HG03039 (cell line): ENCODE measurements around the gene PGC.

Experiments
- ATAC-seq: cut with Tn5 transposase; IDR thresholded peaks from one replicate; pipeline ENCODE4 v1.9.1; 2021; ENCODE audit warnings: mild to moderate bottlenecking, moderate library complexity; ENCODE audit not compliant: unreplicated experiment

The PGC gene

DNA sequence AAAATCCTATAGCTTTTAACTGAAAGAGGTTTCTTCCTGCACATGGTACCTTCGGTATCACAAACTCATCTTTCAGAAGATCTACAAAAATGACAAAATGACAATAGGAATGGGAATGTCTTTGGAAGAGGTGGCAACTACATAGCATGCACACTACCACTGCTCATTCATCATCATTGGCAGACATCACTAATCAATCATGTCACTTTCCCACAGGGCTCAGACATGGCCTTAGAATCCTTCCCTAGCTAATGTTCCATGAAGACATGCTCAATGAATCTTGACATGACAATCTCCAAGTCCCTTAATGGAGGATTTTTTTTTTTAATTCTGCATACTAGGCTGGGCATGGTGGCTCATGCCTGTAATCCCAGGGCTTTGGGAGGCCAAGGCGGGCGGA, 3.2 kb upstream of the PGC start:
- no peak for ATAC-seq

DNA sequence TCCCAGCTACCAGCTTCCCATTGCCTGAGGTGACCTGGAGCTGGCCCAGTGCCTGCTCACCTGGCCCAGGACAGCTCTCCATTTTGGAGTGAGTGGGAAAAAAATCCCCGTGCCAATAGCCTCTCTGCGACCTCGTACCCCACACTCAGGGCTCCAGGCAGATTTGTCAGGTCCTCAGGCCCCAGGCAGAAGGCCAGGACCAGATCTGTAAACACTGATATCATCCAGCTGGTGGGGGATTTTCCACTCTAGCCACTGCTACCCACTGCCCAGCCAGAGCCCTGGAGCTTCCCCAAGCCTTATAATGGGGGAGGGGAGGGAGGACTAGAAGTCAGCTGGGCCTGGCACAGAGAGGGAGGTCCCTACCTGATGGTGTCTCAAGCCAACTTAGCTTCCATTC, 1.3 kb upstream of the PGC start:
- ATAC-seq, result no peak

DNA sequence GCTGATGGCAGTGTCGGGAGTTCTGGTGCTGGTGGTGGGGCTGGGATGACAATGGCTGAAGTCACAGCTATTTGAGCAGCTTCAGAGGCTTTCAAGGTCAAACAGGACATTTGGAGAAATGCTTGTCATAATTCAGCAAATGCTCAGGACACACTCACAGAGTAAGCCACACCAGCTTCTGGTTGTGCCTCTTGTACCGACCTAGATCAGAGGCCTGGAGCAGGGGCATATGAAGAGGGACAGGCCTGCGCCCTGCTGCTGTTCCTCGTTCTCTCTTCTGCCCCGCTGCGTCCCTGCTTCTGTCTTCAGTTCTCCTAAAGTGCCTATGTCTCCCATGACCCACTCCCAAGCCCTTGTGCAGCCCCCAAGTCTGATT, 893 bp upstream of the PGC start:
- no peak for ATAC-seq

DNA sequence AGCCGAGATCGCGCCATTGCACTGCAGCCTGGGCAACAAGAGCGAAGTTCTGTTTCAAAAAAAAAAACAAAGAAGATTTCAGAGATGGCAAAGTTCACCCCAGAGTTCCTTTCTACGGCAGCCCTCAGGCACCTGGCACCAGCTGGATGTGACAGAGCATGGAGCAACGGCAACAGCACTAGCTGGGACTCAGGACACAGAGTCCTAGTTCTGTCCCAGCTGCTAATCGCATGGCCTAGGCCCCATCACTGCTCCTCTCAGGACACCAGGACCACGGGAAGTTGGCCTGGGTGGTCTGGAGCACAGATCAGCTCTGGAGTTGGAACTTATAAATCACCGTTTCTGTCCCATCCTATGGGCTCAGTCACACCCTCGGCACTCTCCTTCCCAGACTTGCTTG, 1.1 kb downstream of the PGC start:
- no peak for ATAC-seq

DNA sequence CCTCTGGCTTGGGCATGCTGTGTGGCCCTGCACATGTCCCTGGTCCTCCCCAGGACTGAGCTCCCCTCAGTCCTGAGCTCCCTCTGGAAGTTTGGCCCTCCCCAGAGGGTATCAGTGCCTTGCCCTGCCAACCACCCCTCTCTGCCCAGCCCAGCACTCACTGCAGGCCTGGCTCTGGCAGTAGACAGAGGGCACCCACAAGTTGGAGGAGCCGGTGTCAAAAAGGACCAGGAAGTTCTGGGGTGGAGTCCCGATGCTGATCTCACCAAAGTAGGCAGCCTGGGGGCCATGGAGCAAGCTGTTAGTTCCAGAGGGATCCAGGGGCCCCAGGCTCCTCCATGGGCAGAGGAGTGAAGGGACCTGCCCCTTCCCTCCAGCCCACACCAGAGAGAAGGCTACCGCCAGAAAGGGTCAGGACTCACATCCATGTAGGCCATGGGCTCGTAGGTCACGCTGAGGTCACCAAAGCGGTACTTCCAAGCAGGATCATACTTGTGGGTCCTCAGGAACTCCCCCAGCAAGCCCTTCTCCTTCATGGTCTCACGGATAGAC, 2.9 kb downstream of the PGC start:
- no peak for ATAC-seq

DNA sequence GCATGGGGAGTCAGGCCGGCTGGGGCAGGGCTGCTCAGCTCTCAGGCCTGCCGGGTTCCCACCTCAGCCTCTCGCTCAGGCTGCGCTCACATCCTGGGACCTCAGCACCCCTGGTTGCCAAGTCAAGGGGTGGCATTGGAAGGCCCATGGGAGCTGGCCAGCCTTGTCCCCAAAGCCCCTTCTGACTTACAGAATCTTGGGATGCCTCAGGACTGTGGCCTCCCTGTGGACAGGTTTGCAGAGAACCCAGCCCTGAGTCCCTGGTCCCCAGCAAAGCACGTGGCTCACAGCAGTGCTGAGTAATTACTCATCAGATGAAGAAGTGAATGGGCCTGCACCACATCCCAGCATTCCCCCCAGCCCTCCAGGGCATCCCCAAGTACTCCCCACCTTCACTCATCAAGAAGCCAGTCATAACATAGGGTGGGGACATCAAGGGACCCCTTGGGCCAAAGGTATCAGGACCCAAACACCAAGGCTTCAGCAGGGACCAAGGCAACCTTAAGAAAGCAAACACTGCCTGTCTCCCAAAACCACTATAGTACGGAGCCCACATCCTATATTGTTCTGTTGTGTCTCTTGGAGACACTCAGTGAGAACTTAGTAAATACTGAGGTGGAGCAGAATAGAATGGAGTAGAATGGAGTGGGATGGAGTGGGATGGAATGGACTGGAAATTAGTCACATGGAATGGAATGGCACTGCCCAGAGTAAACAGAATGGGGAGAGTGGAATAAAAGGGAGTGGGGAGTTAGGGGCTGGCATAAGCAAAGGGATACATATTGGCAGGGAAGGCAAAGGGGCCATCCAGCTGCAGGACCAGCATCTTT, 3.6 kb downstream of the PGC start:
- ATAC-seq, result no peak

DNA sequence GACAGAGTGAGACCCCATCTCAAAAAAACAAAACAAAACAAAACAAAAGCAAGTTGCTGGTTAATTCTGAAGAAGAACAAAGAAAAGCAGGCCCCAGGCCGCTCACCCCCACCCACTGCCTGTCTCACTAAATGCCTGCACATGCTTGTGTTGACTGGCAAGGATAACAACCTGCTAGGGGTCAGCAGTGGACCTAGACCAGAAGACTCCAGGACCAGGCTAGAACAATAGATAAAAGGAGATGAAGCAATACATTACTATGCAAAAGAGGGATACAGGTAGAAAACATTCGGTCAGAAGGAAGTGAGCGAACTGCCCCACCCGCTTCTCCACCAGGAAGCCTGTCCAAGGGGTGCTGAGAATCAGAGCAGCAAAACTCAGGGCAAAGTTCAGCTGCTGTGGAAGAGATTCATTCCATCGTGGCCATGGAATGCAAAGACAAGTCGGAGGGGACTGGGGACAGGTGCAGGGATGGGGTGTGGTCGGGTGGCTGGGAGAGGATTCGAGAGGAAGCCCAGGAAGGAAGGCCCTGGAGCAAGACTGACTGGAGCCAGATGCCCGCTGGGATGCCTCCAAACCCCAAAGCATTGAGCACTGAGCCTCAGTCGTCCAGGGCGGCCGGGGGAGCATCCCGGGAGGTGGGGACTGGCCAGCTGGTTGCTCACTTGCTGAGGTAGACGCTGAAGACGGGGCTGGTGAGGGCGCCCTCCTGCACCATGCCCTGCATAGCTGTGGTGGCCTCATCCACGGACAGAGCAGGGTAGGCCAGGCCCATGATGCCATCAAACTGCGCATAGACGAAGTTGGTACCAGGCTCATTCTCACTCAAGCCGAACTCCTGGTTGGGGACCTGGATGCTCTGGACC, 5.3 kb downstream of the PGC start:
- no peak for ATAC-seq

DNA sequence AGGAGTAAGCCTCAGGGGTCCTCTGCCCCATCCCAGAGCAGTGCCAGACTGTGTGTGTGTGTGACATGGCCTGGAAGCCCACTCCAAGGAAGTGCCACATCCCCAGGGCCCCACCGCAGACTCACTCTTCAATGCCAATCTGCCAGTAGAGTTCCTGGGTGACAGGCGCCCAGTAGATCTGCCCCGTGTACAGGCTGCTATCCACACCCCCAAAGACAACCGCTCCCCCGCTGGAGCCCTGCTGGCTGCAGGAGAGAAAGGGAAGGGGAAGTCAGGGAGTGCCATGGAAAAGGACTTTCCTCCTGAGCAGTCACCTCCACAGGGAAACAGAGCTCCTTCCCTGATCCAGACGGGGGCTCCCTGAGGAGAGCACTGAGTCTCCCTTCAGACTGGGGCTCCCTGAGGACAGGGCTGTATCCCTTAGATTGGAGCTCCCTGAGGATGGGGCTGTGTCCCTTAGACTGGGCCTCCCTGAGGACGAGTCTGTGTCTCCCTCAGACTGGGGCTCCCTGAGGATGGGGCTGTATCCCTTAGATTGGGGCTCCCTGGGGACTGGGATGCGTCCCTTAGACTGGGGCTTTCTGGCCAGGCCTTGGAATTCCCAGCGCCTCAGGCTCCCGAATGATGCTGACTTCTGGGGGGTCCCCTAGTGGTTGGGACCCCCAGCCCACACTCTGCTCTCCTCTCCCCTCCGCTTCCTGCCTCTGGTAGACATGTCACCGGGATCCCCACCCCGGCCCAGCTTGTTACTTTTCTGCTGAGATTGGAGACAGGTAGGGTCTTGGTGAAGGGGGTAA, 6.6 kb downstream of the PGC start:
- no peak for ATAC-seq

DNA sequence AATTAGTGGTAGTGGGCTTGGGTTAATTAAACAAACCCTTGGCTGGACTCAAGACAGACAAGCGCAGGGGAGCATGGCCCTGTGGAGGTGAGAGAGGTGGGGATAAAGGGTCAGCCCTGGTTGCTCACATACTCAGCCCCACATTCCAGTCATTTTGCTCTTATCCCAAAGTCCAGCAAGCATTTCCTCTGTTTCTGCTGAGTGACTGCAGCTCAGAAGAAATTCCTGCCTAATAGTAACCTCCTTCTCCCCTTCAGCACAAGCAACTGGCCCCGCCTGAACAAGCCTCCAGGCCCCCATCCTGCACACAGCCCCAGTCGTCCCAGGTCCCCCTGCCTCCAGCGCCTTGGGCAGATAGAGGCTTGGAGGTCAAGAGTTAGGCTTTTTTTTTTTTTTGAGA, 8.2 kb downstream of the PGC start:
- no peak for ATAC-seq

DNA sequence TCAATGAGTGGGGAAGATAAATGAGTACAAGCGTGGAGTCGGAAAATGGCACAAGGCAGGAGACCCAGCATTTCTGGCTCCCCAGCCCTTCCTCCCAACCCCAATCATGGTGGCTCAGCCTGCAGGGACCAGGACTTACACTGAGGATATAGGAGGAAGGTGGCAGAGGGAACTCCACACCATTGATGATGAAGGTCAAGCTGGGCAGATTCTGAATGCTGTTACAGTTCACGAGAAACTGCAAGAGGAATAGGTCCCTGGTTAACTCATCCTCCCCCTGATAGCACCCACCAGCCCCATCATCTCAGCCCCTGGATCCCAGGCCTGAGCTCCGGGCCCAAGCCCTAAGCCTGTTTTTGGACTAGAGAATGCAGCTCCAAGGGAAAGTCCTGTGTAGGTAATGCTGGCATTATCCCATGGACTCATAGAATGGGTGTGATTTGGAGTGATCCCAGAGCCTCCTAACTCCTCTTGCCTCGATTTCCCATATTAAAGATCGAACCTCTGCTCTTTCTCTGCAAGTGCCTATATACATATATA, 9.5 kb downstream of the PGC start:
- ATAC-seq, result no peak

DNA sequence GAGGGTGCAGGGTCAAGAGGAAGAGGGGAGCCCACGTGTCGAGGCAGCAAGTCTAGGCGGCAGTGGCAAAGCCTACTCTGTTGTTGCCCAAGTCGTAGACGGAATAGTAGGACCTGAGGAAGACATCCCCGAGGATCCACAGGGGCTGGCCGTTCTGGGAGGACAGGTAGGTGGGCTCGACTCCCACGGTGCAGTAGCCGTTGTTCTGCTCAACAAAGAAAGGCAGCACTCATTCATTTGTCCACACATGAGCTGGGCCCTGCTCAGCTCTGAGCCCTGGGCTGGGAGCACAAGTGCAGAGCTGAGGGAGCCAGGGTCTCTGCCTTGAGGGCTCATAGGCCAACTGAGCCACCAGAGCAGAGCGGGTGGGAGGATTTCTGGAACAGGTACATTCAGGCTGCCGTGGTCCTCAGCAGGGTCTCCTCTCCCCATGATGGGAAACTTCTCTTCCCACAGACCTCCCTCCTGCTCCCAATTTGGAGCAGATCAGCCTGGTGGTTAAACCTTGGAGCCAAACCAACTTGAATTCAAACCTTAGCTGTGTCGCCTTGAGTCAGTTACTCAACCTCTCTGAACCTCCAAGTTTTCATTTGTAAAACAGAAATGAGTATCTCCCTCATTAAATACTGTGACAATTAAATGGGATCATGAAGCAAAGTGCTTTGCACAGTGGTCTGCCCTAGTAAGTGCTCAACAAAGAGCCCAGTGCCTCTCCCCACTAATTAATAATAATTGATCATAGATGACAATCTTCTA, 10.2 kb downstream of the PGC start:
- ATAC-seq, result no peak

DNA sequence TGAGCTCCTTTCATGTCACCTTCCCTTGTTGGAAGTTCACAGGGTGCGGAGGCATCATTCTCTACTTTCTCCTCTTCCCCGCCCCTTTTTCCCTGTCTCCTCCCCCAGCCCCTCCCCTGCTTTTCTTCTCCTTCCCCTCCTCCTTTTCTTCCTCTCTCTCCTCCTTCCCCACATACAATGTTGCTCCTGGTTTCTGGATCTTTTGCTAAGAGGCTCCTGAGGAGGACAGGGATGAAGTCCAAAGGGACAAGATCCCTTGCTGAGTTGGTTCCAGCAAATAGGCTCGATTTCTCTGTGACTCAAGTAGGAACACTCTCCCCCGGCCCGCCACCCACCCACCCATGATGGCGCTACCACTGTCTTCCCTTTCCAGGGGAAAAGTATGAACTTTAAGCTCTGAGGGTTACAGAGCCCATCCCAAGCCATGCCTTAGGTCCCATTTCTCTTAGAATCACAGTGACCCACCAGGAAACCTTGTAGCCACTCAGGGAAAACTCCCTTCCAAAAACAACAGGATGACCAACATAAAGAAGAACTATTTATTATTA, 10.9 kb downstream of the PGC start:
- ATAC-seq, result no peak

DNA sequence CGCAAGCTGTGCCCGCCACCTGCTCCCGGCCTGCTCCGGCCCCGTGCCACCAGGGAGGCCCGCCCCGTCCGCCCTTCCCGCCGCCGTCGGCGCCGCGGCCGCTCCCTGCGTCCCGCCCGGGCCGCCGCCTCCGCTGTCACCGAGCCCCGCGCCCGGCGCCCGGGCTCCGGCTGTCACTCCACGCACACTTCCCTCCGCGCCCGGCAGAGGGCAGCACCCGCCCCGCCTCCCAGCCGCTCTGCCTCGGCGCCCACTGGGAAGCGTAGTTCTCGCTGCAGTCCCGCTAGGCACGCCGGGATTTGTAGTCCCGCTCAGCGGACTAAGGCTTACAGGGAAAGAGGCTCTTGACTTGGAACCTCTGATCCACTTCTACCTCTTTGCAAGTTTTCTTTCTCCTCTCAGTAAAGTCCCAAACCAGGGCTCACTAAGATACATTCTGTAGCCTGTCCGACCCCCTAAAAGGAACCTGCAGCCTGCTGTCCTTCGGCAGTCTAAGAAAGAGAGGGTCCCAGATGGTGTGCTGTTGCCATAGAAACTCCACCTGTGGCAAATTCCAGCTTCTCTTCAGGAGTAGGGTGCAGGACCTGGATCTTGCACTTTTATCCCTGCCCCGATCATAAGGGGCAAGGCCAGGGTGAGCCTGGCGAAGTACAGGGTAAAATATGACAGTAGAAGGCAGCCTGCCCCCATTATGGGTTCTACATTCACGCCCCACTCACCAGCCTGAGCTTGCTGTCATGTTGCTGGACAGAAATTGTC, 11.6 kb downstream of the PGC start, which contains the start of gene TFEB:
TFEB (minus strand) TSS at position 182 of the 759 bp plus-strand sequence. CDS start 44,395 bp downstream, outside the sequence.
- ATAC-seq, result peak; percentile 38

DNA sequence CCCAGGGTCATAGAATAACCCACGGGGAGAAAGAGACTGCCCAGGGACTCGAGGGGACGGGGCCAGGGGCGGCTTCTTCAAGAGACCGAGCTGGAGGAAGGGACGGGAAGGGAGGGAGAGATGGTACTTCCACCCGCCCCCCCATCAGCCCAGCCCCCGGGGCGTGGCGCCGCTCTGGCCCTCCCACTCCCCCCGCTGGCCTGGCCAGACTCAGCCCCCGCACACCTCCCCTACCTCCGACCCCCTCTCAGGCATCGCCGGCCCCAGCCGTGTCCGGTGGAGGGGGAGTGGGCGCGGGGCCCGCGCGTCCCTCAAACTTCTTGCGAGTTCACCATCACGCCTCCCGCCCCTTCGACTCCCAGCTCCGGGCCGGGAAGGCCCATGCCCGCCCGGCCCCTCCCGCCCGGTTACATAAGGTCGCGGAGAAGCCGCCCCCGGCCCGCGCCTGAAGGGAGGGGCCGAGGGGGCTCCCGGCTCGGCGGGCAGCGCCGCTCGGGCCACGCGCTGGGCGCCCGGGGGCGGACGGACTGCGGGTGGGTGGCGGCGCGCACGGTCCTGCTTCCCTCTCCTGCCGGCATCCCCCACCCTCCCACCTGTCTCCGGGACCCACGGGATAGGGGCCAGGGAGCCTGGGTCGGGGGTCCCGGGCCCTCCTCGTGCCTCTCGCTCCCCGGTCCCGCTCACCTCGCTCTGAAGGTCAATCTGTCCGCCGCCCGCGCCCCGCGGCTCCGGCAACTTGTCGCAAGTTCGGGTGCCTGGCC, 12.4 kb downstream of the PGC start:
- peak; percentile 17 for ATAC-seq

DNA sequence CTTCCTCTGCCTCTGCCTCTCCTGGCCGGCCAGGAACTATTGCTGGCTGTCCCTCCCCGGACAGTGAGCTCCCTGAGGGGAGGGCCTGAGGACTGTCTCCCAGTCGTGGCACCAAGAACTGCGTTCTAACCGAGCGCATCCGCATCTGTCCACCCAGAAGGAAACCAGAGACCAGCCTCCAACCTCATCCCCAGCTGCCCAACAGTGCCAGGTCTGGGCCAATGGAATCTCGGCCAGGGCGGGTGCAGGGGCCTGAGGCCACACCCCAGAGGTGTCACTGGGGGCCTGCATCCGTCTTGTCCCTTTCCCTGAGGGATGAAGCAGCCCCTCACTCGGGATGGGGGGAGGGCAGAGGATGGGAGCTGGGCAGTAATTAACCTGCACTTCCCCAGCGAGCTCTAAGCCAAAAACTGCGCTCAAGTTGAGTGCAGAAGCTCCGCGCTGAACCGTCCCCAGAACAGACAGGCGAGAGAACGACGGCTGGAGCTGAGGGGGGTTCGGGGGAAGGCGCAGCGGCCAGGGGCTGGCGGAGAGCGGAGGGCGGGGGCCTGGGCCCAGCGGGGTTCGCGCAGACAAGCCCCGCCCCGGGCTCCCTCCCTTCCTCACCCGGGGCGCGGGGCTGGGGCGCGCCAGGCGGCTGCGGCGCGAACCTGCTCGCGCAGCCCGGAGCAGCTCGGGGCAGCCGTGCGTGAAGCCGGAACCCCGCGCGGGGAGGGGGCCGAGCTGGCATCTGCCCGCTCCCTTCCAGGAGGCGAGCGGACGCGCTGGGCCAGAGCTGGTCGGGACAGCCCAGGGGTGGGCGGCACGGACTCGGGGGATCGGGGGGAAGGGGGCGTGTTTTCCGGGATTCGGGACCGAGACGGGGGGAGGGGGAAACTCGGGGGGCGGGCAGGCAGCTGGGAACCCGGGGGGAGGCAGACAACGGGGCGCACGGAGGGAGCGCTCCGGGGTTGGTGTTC, 13.2 kb downstream of the PGC start:
- ATAC-seq, result peak; percentile 37

DNA sequence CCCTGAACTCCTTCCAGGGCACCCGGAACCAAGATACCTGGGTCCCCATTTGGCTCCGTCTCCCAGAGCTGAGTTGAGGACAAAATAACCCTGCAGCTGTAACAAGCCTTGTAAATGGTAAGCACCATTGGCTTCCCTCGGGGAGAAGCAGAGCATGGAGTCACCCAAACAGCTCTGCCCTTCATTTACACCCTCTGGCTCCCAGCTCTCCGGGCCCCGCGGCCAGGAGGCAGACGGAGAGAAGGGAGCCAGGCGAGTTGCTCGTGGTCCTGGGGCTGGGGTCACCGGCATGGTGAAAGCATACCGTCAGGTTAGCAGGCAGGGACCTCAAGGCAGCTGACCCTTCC, 13.9 kb downstream of the PGC start:
- no peak for ATAC-seq
